ENCODE results near the gene DESI2.
A peak's percentile ranks its signal among the peaks of the same experiment; 100 is the strongest.

DESI2 gene

GRCh38 chr1:244652623-244653438, at the start of gene DESI2:
DESI2 (plus strand) TSS chr1:244653126; CDS start chr1:244653314, 188 bp downstream.
- DNase-seq: peak; percentile 95 to 100 (median 98)

- peak in 2 of 3 experiments; percentile 30 to 59 for DNase-seq
These were observed 49.4 kb upstream of the DESI2 start for GRCh38 chr1:244603498-244603897.

GRCh38 chr1:244605835-244606370, 47.0 kb upstream of the DESI2 start:
- DNase-seq: no peak

- DNase-seq: no peak
These were observed 38.7 kb upstream of the DESI2 start for GRCh38 chr1:244614113-244614836.

- DNase-seq: no peak
These were observed 38.0 kb upstream of the DESI2 start for GRCh38 chr1:244614879-244615278.

GRCh38 chr1:244615301-244615700, 37.6 kb upstream of the DESI2 start:
- DNase-seq: peak in 1 of 3 experiments; percentile 33

GRCh38 chr1:244626709-244627108, 26.2 kb upstream of the DESI2 start:
- no peak for DNase-seq

- DNase-seq: no peak
These were observed 24.1 kb upstream of the DESI2 start for GRCh38 chr1:244628789-244629188.

GRCh38 chr1:244633140-244633539, 19.8 kb upstream of the DESI2 start:
- DNase-seq: no peak

GRCh38 chr1:244634546-244634945, 18.4 kb upstream of the DESI2 start:
- no peak for DNase-seq

GRCh38 chr1:244636488-244637259, 16.3 kb upstream of the DESI2 start:
- DNase-seq: no peak

- DNase-seq: no peak
These were observed 13.4 kb upstream of the DESI2 start for GRCh38 chr1:244639561-244639960.

- no peak for DNase-seq
These were observed 12.0 kb upstream of the DESI2 start for GRCh38 chr1:244640917-244641316.

GRCh38 chr1:244642526-244642925, 10.4 kb upstream of the DESI2 start:
- no peak for DNase-seq

GRCh38 chr1:244642988-244643387, 9.9 kb upstream of the DESI2 start:
- no peak for DNase-seq

GRCh38 chr1:244645414-244645813, 7.5 kb upstream of the DESI2 start:
- no peak for DNase-seq

GRCh38 chr1:244645890-244646289, 7.0 kb upstream of the DESI2 start:
- DNase-seq: peak in 1 of 3 experiments; percentile 13

GRCh38 chr1:244647819-244648218, 5.1 kb upstream of the DESI2 start:
- DNase-seq: no peak

- DNase-seq: no peak
These were observed 837 bp upstream of the DESI2 start for GRCh38 chr1:244651956-244652622.

GRCh38 chr1:244653439-244654107, 647 bp downstream of the DESI2 start:
- peak in 2 of 3 experiments; percentile 50 to 66 for DNase-seq

GRCh38 chr1:244654108-244655038, 1.4 kb downstream of the DESI2 start:
- DNase-seq: peak in 1 of 3 experiments; percentile 26

All from NCI-H1417 (cell line).